H1 (cell line): ENCODE data around the gene DGKH. TPM values are rescaled to one million over a fixed set of nuclear protein-coding genes. Genes with fewer than 3 reads are reported as not detected.

Source experiments
- FOSL1 ChIP-seq: IDR thresholded peaks from 2 replicates; pipeline ENCODE4 v1.6.1; 2011; ENCODE audit warnings: mild to moderate bottlenecking, low read depth, low read length, moderate library complexity; ENCODE audit not compliant: insufficient read depth
- TCF12 ChIP-seq: IDR thresholded peaks from 2 replicates; pipeline ENCODE4 v1.6.1; 2011; ENCODE audit warnings: low read depth, mild to moderate bottlenecking, low read length
- polyA plus RNA-seq, 7 experiments: library from polyadenylated mRNA; depleted of rRNA in 3 of 7; stranded (reverse) in 5 of 7; unstranded in 2 of 7; fragments of >200 nt in 5 of 7; fragments of 200-250 nt in 2 of 7; gene quantifications; 1 replicate in 5 of 7; 2 replicates in 1 of 7; 4 replicates in 1 of 7; pipeline versions ENCODE4 v1.2.1 to v1.2.3, GENCODE V29; 2011 to 2013; ENCODE audit warnings: missing spikeins in 2 of 7, mixed read lengths in 2 of 7
- total RNA-seq: library from RNA; stranded (reverse); fragmentation: NEBNext Ultra II Directional; extraction: Animal tissue kit (Norgen Biotek cat#: 25700); gene quantifications from 2 replicates; pipeline ENCODE4 v1.2.1, GENCODE V29; 2021
- TF ChIP-seq, protein P1 (sequence below), 3 experiments: IDR thresholded peaks; 1 replicate in 2 of 3; 2 replicates in 1 of 3; pipeline versions ENCODE4 v1.5.1 to v1.6.1; 2011; ENCODE audit warnings: low read length in 3 of 3, mild to moderate bottlenecking in 3 of 3, inconsistent platforms in 2 of 3, low read depth in 1 of 3, moderate library complexity in 1 of 3; ENCODE audit not compliant: insufficient read depth in 1 of 3; ENCODE audit errors: control extremely low read depth in 1 of 3

The DGKH gene
- total and polyA plus RNA-seq, 2 of the 8 experiments (the other 6 are each of a cell fraction or from before 2014, with no cell fraction given), result 2.1 to 7.9 TPM

DNA sequence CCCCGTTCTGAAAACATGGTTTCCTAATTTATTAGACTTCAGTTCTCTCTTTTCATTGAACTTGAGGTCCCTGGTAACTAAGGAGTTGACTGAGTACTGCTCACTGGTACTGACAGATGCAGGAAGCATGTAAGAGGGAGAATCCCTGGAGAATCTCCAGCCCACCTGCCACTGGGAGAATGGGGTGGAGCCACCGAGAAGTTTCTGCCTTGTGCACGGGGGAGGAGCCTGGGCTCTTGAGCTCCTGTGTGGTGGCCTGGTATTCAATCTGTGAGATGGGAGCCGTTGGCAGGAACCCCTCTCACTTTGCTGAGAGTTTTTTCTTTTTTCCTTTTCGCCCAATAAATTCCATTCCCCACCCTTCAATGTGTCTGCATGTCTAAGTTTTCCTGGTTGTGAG, 210.3 kb downstream of the DGKH start (continued):
- TF ChIP-seq, protein P1, sequence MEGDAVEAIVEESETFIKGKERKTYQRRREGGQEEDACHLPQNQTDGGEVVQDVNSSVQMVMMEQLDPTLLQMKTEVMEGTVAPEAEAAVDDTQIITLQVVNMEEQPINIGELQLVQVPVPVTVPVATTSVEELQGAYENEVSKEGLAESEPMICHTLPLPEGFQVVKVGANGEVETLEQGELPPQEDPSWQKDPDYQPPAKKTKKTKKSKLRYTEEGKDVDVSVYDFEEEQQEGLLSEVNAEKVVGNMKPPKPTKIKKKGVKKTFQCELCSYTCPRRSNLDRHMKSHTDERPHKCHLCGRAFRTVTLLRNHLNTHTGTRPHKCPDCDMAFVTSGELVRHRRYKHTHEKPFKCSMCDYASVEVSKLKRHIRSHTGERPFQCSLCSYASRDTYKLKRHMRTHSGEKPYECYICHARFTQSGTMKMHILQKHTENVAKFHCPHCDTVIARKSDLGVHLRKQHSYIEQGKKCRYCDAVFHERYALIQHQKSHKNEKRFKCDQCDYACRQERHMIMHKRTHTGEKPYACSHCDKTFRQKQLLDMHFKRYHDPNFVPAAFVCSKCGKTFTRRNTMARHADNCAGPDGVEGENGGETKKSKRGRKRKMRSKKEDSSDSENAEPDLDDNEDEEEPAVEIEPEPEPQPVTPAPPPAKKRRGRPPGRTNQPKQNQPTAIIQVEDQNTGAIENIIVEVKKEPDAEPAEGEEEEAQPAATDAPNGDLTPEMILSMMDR (IDR thresholded peaks at IDR 0.05; ENCODE audit: control extremely low read depth in 1 of 3, insufficient read depth in 1 of 3, low read depth in 1 of 3, low read length in 3 of 3), result no peak
- TF ChIP-seq FOSL1, result no peak
- no peak for TF ChIP-seq TCF12
